HCEC 1CT (cell line): ENCODE data around the gene NHLRC2.

ENCODE experiments used
- DNase-seq: peaks from one replicate; pipeline ENCODE4 v3.0.0-alpha.2; 2017

The NHLRC2 gene

DNA sequence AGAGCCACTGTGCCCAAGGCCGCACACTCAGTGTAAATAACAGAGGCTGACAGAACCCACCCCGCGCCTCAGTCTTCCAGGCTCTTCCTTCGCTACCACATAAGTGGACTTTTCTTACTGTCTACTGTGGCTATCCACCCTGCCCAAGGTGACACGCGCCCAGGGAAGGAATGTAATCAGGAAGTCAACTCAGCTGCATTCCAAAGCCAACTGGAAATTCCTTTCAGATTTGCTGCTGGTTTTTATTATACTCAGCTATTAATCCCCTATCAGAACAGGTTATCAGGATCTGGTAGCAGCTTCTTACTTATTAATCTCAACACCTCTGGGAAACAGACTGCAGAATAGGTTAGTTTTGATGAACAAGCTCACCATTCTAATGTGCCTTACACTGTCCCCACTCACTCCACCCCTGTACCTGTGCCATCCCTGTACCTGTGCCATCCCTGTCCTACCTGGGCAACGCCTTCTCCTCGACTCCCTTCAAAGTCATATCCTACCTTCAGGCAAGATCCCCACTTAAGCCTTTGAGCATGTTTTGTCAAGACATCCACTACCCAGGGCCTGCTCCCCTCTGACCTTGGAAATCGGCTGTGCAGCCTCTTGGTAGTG is 90.7 kb downstream of the NHLRC2 start:
- DNase-seq = peak; percentile 22

DNA sequence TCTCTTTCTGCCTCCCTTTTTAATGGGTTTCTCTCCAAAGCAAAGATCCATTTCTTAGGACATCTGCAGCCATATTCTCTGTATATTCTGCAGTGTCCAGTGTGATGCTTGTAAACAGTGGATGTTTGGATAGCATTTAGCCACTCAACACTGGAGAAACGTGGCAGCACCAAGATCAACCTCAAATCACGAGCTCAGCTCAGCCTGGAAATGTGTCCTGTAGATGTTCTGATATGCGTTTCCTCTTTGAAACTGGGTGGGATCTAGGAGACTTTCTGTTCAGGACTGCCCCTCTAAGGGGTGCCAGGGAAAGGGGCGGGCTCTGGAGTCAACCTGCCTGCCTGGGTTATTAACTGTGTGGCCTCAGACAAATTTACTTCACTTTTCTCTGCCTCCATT is 91.2 kb downstream of the NHLRC2 start:
- DNase-seq = no peak

DNA sequence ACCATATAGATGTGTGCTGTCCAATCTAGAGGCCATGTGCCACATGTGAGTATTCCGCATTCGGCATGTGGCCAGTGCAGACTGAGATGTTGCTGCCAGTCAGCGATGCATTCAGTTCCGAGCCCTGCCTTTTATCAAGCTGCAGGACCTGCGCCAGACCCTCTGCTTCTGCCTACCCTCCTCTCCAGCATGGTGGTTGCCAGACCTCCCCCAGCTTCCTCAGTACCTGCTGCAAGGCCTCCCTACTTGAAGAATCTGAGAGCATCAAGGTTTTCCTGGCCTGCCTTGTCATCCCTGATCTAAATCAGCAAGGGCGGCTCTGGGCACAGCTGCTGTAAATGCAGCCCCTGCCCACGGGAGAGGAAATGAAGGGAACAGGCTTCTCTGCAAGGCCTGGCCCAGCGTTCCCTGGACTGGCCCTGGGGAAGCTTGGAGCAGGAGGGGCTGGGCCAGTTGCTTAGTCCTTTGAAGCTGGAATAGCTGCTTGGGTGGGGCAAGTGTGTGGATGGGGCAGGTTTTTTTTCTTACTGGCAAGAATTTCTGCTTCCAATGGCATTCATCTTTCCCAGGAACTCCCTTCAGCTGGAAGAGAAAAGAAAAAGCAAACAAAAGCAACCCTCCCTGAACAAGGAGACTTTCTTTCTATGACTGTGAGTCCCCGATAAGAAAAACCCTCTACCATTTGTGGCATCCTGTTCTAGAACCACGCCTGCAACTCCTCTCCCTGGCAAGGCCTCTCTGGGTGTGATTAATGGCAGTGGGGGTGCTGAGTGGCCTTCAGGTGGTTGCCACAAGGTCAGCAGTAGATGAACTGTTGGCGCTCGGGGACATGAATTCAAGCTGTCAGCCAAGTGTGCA is 93.0 kb downstream of the NHLRC2 start:
- DNase-seq = no peak

DNA sequence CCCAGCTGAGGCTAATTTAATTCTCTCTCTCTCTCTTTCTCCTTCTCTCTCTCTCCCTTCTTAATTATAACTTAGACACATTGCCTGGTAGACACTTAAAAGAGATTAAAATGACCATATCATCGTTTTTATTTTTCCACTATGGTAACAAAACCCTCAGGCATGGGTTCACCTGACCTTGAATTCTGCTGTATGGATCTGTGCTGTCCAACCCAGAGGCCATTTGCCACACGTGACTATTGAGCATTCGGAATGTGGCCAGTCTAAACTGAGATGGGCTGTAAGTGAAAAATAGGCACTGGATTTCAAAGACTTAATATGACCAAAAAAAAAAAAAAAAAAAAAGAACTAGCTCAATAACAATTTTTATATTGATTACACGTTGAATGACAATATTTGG is 93.6 kb downstream of the NHLRC2 start:
- DNase-seq = no peak

DNA sequence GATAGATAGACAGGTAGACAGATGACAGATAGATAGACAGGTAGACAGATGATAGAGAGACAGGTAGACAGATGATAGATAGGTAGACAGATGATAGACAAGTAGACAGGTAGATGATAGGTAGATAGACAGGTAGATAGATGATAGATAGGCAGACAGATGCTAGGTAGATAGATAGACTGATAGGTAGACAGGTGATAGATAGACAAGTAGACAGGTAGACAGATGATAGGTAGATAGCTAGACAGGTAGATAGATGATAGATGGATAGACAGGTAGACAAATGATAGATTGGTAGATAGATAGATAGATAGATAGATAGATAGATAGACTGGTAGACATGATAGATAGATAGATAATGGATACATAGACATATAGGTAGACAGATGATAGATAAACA is 95.8 kb downstream of the NHLRC2 start:
- DNase-seq = no peak

DNA sequence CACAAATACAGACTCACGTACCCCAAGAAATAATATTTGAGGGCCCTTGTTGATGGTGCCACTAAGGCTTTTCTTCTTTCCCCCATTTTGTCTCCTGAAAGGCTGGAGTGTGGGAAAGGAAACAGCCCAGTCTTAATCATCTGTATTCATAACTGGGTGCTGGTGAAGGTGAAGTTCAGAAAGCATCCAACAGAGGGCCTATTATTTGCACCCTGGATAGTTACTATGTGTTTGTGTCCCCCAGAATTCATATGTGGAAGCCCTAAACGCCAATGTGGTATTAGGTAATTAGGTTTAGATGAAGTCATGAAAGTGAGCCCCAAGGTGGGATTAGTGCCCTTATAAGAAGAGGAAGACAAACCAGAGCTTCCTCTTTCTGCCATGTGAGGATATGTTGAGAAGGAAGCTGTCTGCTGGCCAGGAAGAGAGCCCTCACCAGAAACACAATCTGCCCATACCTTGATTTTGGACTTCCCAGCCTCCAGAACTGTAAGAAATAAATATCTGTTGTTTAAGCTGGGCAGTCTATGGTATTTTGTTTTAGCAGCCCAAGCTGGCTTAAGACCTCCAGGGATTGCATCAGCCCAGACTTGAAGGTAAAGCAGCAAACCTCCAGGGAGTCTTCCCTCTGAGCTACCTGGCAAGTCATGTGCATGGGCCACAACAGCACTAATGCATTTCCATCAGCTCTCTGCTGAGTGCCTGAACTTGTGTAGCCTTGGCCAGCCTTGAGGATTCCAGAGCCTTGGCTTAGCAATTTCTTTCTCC is 99.2 kb downstream of the NHLRC2 start:
- DNase-seq = peak; percentile 11

DNA sequence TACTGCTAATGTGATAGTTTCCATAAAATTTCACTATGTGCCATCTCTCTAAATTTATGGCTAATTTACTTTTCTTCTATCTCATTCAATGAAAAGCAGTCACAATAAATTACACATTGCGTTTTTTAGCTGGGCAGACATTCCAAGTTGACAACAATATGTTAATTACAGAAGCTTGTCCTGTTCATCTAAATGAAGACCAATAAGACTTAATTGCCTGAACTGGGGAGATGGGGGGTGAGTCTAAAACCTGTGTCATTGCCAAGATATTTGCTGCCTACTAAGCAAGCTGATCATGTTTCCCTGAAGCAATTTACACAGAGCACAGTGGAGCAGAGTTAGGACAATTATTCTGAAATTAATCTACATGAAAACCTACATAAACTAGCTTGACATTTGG is 99.9 kb downstream of the NHLRC2 start:
- DNase-seq = no peak

DNA sequence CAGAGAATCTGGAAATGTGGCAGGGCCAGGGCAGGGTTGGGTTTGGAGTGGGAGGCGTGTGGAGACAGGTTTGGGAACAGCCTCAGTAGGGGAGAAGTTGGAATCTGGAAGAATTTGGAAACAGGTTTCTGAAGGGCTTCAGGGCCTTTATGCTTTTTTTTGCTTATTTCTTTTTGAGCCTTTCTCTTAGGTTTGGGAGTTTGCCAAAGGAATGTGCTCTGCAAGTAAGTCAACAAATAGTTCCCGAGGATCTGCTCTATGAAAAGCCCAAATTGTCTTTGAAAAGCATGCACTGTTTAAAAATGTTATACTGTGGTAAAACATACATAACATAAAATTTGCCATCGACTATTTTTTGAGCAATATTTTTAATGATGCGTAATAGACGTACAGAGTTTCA is 102.6 kb downstream of the NHLRC2 start:
- DNase-seq = peak; percentile 24

DNA sequence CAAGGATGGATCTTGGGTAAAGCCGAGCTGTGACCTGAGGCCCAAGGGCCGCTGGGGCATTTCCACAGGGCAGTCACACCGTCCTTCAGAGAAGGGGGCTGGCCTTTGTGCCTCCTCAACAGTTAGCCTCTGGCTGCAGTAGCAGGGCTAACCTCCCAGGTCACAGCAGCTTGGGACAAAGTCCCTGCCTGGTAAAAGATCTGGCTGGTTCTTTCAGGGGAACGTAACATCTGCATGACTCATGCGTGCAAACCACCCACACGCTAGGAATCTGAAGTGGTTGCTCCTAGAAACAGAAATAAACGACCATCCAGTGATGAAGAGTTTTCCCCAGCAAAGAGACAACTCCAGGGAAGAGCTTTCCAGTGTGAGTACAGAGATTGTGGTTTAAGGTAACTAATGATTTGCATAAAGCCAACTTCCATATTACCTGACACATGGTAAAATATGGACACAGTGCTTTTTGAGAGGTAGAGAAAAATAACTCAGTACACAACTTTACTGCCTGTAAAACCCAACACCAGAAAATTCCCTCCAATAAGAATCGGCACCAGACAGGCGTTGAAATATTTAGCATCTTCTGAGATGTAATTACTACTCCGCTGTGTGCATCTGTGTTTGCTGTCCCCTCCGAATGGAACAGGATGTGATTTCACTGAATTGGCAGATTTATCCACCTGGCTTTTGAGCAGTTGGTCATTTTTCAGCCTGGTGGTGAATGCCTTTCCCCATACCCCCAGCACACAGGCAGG is 104.3 kb downstream of the NHLRC2 start:
- peak; percentile 85 for DNase-seq

DNA sequence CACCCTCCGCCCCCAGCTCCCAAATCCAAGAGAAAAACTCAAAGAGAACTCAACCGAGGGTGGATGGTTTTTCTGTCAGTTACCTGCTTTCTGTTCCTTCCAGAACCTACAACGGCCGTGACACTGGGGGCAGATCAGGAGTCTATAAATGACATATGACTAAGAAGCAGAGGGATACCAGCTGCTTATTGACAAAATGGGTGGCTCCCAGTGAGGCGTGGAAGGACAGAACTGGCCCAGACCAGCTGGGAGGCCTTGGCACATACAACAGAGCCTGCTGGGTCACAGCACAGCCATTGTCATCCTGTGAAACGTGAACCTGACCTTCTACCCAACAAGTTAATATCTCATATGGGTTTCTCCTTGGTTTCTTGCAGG is 104.9 kb downstream of the NHLRC2 start:
- DNase-seq = no peak

DNA sequence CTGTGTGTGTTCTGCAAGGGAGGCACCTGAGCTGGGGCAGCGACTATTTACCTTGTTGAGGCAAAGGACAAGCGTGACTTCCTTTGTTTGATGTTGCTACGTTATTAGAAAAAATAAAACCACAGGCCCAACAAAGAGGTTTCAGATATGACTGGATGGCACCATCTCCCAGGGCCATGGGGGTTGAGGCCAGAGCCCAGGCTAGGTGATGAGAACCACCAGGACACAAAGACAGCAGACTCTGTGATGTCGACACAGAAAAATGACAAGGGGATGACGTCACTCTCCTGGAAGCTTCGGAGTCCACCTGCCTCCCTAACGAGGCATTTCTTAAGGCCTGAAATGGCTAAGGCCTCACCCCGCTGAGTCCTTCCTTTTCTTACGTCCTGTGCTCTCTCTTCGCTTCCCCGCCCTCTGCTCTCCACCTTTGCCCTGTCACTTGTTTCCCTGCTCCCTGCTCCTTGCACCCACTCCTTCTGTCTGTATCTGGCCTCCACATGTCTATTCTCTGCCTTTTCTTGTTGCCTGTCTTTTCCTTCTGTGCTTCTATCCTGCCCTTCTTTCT is 106.2 kb downstream of the NHLRC2 start:
- no peak for DNase-seq

DNA sequence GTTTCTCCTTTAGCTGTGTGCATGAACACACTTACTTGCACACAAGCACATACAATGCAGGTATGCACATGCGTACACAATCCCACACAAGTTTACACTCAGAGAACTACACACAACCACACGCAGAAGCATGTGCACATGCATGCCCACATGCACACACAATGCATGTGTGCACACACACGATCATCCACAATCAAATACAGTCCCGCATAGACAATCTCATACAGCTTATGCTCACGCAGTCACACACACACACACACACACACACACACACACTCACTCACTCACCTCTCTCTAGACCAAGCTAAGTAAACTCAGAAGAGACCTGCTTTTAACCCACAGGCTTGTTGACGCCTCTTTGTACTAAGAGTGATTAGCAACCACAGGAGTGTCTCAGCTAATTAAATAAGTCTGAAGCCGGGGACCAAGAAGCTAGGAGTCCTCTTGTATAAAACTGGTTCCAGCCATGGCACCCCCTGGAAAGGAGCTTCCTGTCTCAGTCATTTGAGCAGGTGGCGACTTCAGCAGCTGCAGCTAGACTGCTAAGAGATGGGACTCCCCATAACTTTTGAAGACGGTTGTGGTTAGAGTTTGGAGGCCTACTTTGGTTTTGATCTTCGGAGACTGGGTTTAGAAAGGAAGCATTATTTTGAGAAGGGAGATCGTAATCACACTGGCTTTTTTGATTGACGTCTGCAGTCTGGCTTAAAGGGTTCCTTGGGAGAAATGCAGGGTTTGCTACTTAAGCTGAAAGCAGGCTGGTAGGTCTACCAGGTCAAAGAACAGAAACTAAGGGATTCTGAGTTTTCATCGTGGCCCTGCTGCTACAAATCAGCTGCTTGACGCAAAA is 106.9 kb downstream of the NHLRC2 start:
- DNase-seq = no peak

DNA sequence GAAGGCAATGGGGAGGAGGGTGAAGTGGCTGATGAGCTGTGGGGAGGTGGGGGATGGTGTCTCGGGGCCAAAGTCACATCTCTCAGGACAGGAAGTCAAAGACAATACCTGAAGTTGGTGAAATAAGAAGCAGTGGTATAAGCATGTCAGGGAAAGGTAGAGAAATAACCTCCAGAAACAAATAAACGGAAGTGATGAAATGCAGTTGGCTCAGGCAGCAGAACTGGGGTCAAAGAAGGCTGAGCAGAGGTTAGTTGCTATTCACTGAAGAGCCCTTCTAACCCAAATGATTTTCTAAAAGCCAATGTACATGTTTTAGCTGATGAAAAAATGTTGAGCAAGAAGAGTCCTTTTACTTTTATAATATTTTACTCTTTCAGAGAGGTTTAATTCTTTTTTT is 110.6 kb downstream of the NHLRC2 start:
- DNase-seq = no peak

DNA sequence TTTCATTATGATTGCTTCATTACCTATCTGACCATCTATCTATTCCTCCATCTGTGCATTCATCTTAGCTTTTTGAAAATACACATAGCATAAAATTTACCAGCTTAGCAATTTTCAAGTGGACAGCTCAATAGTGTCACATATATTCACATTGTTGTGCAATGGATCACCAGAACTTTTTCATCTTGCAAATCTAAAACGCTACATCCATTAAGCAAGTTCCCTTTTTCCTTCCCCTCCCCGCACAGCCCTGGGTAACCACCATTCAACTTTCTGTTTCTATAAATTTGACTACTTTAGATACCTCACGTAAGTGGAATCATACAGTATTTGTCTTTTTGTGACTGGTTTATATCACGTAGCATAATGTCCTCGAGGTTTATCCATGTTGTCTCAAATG is 111.2 kb downstream of the NHLRC2 start:
- no peak for DNase-seq
